ENCODE data around the gene CEP63. TPM values are rescaled to one million over a fixed set of nuclear protein-coding genes. Genes with fewer than 3 reads are reported as not detected.

CEP63 gene
- total and polyA plus RNA-seq, 9 donors, result 16.6 to 74.1 (median 22.2) TPM

GRCh38 chr3:134614955-134615354, 129.1 kb downstream of the CEP63 start:
- no peaks in the 10 kb centered on the region for H3K36me3 ChIP-seq
- 82 to 85% (median 84%) methylated on average over 4 of the region's 4 CpGs for WGBS, 3 donors

DNA sequence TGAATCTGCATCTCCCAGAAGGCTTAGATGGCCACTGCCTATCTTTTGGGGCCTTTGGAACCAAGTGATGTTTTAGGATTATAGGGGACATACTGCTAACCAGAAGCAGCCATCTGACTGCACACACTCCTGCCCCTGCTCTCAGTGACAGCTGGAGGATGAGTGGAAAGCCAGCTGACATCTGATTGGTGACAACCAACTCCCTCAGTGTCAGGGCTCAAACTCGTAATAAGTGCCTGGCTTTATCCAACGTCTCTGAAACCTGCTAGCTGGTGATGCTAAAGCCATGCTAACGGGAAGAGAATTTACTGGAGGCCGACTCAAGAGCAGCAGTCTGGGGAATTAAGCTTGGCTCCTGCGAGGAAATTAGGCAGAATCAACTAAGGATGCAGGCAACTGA, 129.9 kb downstream of the CEP63 start:
- Histone ChIP-seq H3K4me1 (ENCODE audit: insufficient read depth) (no peaks in the 10 kb centered on the region), H3K4me3 (no peak overlapping the region), H3K27ac (no peak overlapping the region), H3K36me3 (no peaks in the 10 kb centered on the region), H3K9me3 (no peaks in the 10 kb centered on the region), H3K27me3 (no peaks in the 10 kb centered on the region)
- no peak for TF ChIP-seq POLR2A (IDR thresholded peaks at IDR 0.05)
- intact Hi-C loops (cut with DNase I), result no loop called here
- no peak for DNase-seq
- 74 to 84% (median 81%) methylated on average over 5 of the region's 5 CpGs for WGBS, 3 donors

More at GRCh38 chr3:134614955-134615354, 129.1 kb downstream of the CEP63 start:
- DNase-seq, result no peak
- Histone ChIP-seq H3K4me3 (no peak overlapping the region), H3K4me1 (ENCODE audit: insufficient read depth) (no peaks in the 10 kb centered on the region), H3K27me3 (no peaks in the 10 kb centered on the region), H3K27ac (no peak overlapping the region), H3K9me3 (no peaks in the 10 kb centered on the region)
- TF ChIP-seq EP300 (IDR thresholded peaks at IDR 0.05) (no peak), POLR2A (IDR thresholded peaks at IDR 0.05) (no peak), CTCF (IDR thresholded peaks at IDR 0.05) (no peak)
- intact Hi-C loops (cut with DNase I), result no loop called here

DNA sequence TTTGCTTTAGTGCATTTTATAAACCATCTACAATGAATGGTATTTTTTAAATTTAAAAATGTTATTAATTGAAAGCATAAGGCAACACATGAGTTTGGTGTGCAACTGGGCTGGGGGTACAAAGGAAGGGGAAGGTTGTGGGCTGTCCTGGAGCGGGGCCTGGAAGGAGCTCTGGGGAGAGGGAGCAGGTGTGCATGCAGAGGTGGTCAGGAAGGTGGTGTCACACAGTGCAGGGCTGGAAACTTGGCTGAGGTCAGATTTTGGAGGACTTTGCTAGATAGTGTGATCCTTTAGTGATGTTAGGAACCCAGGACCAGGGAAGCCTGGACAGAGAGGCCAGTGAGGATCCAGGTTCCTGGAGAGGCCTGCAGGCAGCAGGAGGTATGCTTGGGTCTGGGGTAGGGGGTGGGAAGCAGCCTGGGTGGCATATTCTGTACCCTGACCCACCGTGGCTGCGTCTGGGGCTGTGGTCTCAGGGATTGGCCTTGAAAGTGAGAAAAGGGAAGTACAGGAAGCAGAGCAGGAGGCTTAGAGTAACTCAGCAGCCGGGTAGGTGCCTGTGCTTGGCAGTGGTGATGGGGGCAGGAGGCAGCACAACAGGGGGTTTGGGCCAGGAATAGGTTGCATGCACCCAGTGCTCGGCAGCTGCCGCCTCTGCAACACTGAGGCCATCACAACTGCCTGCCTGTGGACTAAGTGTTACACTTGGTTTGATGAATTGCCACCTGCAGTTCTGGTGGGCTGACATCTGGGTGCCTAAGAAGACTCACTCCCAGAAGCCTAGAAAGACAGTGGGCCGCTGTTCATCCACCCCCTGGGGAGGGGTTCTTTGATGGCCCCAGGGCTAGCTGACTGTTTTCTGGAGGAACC, 132.0 kb downstream of the CEP63 start:
- intact Hi-C loops (cut with DNase I), result no loop called here
- Histone ChIP-seq H3K27me3 (no peaks in the 10 kb centered on the region), H3K4me3 (no peak overlapping the region), H3K9me3 (no peaks in the 10 kb centered on the region), H3K4me1 (ENCODE audit: insufficient read depth) (no peaks in the 10 kb centered on the region), H3K27ac (no peak overlapping the region), H3K36me3 (no peaks in the 10 kb centered on the region)
- WGBS, 3 donors, result 66 to 72% (median 67%) methylated on average over 7 of the region's 7 CpGs
- TF ChIP-seq POLR2A (IDR thresholded peaks at IDR 0.05) (no peak), EP300 (IDR thresholded peaks at IDR 0.05) (no peak), CTCF (IDR thresholded peaks at IDR 0.05) (no peak)
- DNase-seq, result no peak

DNA sequence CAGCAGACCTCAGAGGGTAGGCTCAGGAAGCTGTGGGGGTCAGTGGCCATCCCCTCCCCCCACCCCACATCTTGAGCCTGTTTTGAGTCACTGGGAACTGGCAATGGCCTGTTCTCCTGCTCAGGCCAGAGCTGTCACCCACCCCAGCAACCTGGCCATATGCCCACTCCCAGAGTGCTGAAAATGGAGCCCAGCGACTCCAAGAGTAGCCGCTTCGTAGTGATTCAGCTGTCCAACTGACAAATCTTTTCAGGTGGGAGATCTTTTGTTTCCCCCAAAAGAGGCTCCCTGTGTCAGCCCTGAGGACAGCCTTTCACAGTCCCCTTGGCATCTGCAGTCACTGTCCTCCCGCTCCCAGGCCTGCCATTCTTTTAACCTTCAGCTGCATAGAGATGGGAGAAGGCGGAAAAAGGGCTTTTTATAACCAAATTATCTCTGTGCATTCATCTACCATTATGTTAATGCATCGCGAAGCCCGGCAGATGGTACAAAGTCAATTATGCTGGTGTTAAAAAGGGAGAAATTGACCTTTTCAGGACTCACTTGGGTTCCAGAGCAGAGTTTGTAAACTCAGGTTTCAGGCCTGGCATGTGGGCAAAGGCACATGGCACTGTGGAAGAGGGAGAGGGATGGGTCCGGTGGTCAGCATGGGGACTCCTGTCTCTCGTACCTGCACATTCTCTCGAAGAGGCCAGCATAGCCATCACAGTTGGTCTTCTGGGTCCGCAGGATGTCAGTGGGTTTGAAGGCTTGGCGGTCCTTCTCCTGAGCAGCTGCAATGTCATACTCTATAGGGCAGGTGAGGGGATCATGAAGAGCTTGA, 132.8 kb downstream of the CEP63 start:
- 94 to 96% (median 95%) methylated on average over 13 of the region's 13 CpGs for WGBS, 3 donors

More for the DNA sequence above, 132.8 kb downstream of the CEP63 start:
- no peaks in the 10 kb centered on the region for H3K4me1 ChIP-seq (ENCODE audit: insufficient read depth)
- H3K27ac ChIP-seq, result no peak overlapping the region
- H3K27me3 ChIP-seq, result no peaks in the 10 kb centered on the region
- intact Hi-C loops (cut with DNase I), result no loop called here
- DNase-seq, result no peak
- no peaks in the 10 kb centered on the region for H3K36me3 ChIP-seq
- no peak for TF ChIP-seq EP300 (IDR thresholded peaks at IDR 0.05)
- TF ChIP-seq CTCF (IDR thresholded peaks at IDR 0.05), result no peak
- TF ChIP-seq POLR2A (IDR thresholded peaks at IDR 0.05), result no peak
- no peaks in the 10 kb centered on the region for H3K9me3 ChIP-seq
- H3K4me3 ChIP-seq, result no peak overlapping the region
